Measurements from ENCODE around the gene CCNF.
"Not testable (repeated sequence)": the region's sequence is repeated elsewhere in the genome, so short reads cannot be mapped to it uniquely, and the experiment has no call there.

Gene CCNF, protein sequence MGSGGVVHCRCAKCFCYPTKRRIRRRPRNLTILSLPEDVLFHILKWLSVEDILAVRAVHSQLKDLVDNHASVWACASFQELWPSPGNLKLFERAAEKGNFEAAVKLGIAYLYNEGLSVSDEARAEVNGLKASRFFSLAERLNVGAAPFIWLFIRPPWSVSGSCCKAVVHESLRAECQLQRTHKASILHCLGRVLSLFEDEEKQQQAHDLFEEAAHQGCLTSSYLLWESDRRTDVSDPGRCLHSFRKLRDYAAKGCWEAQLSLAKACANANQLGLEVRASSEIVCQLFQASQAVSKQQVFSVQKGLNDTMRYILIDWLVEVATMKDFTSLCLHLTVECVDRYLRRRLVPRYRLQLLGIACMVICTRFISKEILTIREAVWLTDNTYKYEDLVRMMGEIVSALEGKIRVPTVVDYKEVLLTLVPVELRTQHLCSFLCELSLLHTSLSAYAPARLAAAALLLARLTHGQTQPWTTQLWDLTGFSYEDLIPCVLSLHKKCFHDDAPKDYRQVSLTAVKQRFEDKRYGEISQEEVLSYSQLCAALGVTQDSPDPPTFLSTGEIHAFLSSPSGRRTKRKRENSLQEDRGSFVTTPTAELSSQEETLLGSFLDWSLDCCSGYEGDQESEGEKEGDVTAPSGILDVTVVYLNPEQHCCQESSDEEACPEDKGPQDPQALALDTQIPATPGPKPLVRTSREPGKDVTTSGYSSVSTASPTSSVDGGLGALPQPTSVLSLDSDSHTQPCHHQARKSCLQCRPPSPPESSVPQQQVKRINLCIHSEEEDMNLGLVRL

DNA sequence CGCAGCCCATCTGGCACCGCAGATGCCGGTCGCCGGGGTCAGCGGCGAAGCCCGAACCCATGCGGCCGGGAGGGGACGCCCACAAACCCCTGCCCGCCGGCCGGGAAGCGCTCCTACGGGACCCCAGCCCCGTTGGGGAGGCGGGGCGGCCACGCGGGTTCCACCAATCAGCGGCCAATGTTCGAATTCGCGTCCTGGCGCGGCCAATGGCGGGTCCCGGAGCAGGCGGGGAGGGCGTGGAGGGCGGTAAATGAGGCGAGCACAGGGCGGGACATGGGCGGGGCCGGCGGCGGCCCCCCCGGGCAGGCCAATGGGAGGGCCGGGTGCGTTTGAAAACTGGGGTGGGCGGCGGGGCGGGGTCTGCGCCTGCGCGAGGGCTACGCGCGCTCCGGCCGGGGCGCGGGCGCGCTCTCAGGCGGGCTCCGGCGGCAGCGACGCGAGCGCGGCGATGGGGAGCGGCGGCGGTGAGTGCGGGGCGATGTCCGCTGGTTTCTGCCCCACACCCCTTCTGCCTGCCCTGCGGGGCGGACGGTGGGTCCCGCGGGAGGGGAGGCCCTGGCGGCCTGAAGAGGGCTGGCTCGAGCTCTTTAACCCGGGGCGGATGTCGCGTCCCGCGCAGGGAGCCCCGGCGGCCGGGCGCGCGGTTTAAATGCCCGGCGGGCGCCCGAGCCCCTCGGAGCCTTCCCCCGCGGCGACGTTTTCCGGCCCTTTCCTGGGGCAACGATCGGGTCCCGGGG lies at the start of gene CCNF:
Gene CCNF, plus strand, starts transcription at position 414 of the 737 bp plus-strand sequence. Its CDS starts 35 bp downstream, at position 449.
- peak; percentile 99 for DNase-seq (ENCODE audit: low spot score)

DNA sequence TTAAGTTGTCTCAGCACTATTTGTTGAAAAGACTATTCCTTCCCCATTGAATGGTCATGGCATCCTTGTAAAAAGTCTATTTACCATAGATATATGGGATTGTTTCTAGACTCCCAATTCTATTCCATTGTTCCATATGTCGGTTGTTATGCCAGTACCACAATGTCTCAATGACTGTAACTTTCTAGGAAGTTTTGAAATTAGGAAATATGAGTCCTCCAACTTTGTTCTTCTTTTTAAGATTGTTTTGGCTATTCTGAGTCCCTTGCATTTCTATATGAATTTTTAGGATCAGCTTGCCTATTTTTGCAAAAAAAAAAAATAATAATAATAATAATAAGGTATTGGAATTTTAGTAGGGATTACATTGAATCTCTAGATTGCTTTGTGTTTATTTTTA lies 45.7 kb upstream of the CCNF start:
- DNase-seq (ENCODE audit: low spot score) = no peak

DNA sequence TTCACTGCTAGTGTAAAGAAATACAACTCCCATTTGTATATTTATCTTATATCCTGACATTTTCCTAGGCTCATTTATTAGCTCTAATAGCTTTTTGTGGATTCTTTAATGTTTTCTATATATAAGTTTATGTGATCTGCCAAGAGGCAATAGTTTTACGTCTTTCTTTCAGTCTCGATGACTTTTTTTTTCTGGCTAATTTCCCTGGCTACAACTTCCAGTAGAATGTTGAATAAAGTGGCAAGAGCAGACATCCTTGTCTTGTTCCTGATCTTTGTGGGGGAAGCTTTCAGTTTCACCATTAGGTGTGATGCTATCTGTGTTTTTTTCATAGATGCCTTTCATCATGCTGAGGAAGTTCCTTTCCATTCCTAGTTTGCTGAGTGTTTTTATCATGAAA lies 44.8 kb upstream of the CCNF start:
- DNase-seq (ENCODE audit: low spot score) = no peak

DNA sequence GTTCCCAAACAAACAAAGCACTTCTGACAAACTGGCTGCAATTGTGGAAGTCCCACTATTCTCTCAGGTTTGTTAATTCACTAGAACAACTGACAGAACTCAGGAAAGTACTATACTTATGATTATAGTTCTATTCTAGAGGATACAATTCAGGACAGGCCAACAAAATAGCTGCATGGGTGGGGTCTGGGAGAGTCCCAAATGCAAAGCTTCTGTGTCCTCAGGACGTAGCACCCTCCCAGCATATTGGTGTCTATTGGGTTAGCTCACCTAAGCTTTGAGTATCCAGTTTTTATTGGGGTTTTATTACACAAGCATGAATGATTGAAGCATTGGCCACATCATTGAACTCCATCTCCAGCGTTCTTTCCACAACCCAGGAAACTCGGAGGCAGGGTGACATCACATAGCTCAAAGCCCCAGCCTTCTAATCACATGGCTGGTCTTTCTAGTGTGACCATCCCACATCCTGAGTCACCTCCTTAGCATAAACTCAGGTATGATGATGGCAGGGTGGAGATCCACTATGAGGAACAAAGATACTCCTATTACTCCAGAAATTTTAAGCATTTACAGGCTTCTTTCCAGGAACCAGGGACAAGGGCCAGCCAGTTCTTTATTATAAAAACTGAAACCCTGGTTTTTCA lies 43.9 kb upstream of the CCNF start:
- no peak for DNase-seq (ENCODE audit: low spot score)

DNA sequence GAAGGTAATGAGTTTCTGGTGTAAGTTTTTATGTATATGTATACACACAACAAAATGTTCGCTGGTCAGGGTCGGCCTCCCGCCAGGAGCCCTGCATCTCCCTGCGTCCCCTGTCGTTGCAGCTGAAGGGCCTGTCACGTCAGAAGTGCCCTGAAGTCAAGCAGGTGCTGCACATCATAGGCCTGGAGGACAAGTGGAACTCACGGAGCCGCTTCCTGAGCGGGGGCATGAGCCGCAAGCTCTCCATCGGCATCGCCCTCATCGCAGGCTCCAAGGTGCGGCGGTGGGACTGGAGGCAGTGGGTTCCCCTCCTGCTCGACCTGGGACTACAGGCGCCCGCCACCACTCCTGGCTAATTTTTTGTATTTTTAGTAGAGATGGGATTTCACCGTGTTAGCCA lies 43.3 kb upstream of the CCNF start:
- DNase-seq (ENCODE audit: low spot score) = not testable (repeated sequence)

DNA sequence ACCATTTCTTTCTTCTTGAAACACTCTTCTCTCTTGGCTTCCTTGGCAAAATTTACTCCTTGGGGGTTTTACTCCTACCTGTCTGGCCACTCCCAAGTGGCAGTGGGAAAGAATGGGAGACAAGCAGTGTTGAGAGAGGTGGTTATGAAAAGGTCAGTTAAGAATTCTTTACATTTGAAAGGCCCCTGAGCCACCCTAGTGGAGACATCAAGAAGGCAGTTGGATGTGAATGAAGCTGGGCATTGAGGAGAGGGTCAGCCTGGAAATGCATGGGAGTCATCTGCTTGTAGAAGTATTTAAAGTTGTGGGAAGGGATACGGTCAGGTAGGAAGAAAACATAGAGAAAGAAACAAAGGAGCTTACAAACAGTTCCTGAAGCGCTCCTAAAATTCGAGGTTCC lies 42.3 kb upstream of the CCNF start:
- DNase-seq (ENCODE audit: low spot score) = no peak

DNA sequence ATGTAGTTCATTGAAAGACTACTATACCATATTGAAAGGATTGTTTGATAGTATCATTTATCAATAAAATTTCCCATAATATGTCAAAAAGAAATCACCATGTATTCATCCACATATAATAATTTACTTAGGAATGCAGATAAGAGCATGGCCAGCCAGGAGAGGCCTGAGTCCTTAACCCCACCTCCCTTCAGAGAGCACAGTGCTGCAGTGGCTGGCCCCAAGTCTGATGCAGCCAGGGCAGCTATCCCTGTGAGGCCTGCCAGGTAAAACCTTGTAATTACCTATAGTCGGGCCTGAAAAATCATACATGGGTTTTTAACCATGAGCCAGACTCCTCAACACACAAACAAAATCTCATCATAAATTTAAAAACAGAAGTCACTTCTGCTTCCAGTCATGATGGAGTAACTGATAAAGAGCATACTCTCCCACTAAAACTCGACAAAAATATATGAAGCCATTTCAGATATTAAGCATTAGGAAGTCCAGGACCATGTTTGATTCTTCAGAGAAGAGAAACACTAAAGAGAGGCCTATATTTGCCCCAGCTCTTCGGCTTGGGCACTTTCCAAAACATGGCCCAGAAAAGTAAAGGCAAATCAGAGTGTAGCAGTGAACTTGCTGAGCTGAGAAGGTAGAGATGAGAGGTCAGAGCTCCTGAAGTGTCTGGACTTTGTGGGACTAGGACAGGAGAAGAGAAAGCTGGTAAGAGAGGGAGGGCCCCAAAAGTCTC lies 40.9 kb upstream of the CCNF start:
- DNase-seq (ENCODE audit: low spot score) = no peak

DNA sequence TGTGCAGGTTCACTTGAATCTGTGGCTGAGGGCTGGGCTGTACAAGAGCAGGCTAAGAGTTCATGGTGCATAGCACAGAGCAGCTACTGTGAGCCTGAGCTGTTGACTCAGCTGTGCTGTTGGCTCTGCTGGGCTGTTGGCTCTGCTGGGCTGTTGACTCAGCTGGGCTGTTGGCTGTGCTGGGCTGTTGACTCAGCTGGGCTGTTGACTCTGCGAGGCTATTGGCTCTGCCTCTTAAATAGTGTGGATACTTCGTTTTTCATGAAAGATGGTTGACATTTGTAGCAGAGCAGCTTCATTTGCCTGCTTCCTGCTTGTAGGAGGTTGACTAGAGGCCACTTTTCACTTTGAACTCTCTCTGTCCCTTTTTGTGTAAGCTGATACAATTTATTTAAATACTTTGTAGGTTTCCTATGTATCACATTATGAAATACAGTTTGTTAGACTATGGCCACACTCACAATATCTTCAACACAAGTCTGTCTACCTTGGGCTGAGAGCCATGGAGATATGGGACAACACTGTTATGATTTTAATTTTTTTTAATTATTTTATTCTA lies 40.3 kb upstream of the CCNF start:
- DNase-seq (ENCODE audit: low spot score) = peak; percentile 59

DNA sequence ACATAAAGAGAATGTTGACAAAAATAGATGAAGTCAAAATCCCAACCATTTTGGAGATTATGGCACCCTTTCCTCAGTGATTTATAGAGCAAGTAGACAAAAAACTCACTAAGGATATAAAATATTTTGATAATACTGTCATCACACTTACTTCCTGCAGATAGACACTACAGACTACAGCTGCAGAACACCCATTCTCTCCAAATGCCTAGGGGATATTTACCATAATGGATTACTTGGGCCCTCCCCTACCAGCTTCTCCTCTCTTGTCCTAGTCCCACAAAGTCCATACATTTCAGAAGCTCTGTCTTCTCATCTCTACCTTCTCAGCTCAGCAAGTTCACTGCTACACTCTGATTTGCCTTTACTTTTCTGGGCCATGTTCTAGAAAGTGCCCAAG lies 37.2 kb upstream of the CCNF start:
- no peak for DNase-seq (ENCODE audit: low spot score)

DNA sequence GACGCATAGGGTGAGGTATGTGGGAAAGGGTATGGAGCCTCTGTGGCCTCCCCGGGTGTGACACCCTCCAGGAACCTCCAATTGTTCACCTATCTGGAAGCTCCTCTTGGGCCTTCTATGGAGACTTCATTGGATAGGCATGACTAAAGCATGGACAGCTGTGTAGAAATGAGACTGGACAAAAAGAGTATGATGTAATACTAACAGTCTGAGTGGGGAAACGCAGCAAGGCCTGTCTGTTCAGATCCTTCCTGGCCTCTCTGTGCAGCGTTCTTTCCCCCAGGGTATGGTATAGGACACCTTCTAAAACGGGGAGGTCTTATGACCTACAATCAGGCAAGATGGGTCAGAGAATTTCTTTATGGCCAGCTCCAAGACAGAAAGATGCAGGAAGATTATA lies 30.7 kb upstream of the CCNF start:
- no peak for DNase-seq (ENCODE audit: low spot score)

DNA sequence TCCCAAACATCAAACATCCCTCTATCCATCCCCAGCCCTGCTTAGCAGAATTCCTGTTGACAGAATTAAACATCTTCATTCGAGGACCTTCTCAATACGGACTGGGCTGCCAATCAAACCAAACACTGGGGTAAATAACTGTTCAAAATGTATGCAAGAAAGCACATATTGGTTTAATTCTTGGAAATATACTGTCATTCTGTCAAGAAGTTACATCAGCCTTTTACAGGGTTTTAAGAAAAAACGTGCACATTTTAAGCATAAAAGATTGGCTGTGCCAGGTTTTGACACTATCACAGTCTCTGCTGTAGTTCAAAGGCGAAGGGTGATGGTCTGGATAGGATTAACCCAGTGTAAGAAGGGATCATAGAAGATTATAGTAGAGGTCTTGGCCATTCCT lies 25.1 kb upstream of the CCNF start:
- DNase-seq (ENCODE audit: low spot score) = no peak

DNA sequence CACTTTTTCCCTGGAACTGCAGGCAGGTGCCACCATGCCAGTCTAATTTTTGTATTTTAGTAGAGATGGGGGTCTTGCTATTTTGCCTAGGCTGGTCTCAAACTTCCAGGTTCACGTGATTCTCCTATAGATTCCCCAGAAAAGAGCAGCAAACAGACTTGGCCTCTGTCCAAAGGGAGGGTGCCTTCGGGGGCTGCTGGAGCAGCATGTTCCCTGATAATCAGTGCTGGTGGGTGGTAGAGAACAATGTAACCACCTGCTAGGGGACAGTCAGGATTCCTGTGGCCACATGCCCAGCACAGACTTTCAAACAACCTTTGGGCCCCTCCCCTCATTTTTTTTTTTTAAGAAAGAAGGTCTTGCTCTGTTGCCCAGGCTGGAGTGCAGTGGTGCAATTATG lies 14.2 kb upstream of the CCNF start:
- no peak for DNase-seq (ENCODE audit: low spot score)

DNA sequence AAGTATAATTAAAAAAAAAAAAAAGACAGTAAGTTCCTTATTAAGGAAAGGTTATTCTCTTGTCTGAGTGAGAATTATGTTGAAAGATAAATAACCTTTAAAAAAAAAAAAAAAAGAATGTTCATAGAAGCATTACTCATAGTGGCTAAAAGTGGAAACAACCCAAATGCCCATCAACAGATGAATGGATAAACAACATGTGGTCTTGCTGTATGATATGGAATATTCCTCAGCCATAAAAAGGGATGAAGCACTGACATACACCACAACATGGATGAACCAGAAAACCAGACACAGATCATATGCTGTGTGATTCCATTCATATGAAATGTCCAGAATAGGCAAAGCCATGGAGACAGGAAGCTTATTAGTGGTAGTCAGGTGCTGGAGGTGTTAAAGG lies 9.2 kb upstream of the CCNF start:
- no peak for DNase-seq (ENCODE audit: low spot score)

DNA sequence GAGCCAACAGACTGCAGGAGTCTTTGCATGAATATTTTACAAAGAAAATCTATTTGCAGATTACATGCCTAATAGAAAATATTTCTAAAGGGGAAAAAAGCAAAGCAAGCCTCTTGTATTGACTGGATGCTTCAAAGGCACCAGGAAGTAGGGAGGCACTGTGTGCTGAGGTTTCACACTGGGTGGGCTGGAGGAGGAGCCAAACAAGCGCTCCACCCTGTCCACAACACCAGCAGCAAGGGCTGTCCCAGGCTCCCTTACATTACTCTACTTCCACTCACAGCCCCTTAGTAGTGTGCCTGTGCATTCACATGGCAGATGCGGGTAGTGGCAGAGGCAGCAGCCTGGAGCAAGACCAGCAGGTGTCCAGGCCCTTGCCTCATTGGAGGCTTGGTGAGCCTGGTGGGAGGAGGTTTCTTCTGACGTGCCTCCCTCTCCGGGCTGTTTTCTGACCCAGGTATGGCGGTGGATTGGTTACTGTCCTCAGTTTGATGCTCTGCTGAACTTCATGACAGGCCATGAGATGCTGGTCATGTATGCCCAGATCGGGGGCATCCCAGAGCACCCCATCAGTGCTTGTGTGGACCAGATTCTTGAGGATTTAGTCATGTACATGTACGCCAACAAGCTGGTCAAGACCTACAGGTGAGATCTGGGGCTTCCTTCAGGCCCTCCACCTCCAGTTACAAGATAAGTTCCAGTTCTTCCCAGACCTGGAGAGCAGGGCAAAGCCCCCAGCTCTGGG lies 7.0 kb upstream of the CCNF start:
- DNase-seq (ENCODE audit: low spot score) = no peak

DNA sequence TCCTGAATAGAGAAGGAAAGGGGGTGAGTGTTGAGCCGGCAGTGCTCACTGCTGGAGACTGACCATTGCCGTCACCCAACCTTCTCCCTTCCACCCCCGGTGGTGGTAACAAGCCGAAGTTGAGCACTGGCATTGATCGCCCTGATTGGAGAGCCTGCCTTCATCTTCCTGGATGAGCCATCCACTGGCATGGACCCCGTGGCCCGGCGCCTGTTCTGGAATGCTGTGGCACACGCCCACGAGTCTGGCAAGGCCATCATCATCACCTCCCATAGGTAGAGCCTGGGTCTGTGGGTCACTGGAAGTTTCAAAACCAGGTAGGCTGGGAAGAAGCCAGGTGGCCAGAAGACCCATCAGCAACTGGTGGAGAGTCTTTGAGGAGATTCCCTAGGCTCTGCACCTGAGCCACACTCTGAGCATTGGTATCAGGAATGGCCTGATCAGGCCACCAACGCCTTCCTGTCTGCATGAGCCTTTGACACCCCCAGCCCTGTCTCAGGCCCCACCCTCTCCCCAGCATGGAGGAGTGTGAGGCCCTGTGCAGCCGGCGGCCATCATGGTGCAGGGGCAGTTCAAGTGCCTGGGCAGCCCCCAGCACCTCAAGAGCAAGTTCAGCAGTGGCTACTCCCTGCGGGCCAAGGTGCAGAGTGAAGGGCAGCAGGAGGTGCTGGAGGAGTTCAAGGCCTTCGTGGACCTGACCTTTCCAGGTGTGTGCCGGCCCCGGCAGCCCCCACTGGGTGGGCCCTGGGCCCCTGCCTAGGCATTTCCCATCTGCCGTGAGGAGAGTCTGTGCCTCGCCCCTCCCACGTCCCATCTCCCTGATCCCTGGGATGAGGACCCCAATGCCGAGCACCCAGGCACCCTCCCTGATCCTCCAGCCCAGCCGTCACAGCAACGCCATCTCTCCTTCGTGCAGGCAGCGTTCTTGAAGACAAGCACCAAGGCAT lies 4.9 kb upstream of the CCNF start:
- no peak for DNase-seq (ENCODE audit: low spot score)

DNA sequence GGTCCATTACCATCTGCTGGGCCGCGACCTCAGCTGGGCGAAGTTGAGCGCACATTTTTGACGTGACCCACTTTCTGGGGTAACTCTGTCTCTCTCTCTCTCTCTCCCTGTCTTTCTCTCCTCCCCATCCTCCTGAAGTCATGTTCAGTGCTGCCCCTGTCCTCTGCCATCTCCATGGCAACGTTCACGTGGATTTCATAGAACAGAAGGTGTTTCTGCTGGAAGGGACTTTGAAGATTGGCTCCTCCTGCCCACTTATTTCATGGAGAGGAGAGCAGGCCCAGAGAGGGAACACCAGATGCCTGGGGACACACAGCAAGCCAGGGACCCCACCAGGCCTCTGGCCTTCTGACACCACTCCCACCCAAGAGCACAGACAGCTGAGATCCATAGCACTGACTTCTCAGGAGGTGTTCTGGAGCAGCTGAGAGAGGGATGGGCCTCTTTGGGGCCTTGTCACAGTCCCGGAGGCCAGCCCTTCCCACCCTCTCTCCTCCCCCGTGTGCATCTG lies 4.2 kb upstream of the CCNF start:
- no peak for DNase-seq (ENCODE audit: low spot score)

DNA sequence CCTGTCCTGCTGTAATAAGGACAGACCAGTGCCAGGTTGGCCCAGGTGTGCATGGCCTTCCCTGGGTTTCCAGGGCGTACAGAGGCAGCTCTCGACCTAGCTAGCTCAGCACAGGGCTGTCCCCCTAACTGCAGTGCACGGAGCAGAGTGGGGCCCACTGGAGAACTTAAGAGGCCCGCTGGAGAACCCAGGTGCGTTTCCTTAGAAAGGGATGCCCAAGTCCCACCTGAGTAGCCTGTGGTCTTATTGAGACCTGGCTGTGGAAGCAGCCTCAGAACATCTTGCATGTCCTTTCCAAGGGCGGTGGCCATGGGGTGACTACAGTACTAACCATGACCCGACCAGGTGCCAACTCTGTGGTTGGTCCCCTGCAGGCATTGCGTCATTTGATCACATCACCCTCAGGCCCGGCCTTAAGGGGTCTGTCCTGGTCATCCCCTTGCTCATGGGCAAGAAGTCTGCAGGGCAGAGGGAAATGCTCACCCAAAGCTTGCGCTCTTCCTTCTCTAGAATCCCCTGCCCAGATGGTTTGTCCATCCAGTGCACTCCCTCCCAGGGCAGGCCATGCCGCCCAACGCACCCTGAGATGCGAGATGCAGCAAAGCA lies 3.3 kb upstream of the CCNF start:
- no peak for DNase-seq (ENCODE audit: low spot score)

DNA sequence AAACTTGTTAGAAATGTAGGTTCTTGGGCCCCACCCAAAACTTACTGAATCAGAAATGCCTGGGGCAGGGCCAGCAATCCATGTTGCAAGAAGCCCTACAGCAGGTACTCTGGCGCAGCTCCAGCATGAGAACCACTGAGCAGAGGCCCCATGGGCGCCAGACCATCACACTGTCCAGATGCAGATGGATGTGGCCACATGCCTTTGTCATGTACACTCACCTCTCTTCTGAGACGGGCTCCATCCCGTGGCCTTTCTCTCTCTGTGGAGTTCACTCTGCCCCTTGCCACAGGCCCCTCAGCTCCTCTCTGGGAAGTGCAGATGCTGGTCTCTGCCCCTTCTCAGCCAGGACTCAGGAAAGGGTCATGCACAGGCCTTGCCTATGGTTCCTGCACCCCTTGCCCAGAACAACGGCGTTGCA lies 2.3 kb upstream of the CCNF start:
- DNase-seq (ENCODE audit: low spot score) = no peak

DNA sequence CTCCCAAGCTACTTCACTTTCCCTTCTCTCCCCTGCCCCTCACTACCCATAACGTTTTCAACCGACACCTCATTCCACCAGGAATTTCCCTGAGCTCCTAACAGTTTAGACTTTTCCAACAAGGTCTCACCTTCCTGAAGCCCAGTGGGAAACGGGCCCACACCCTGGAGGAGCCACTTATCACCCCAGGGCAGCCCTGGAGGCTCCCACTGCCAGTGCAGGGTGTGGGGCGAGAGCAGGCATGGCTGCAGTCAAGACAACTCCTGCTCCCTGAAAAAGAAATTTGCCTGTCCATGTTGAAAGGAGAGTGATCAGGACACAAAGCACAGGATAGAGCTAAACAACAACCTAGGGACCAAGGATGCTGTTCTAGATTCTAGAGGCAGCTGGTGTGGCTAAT lies 1.7 kb upstream of the CCNF start:
- no peak for DNase-seq (ENCODE audit: low spot score)

Measured in hepatic stellate cell (primary cell).